Neural progenitor cell (in vitro differentiated cells): ENCODE data around the gene DRAXIN.

Experiments used
- CTCF ChIP-seq: fragments of 200-600 bp; sonication (generic); IDR thresholded peaks from 2 replicates; pipeline ENCODE4 v1.5.1; 2017; ENCODE audit warnings: antibody characterized with exemption, mild to moderate bottlenecking
- EZH2 ChIP-seq: fragments of 200-600 bp; sonication (generic); IDR thresholded peaks from 2 replicates; pipeline ENCODE4 v1.6.1; 2017; ENCODE audit warnings: antibody characterized with exemption, mild to moderate bottlenecking, moderate library complexity

- no peak for TF ChIP-seq CTCF
- TF ChIP-seq EZH2: no peak
Observed at GRCh38 chr1:11729498-11730428, 38.3 kb downstream of the DRAXIN start.
